Tibial nerve (tissue), 4 donors: Measurements from ENCODE around the gene CRYAB. TPM values are rescaled to one million over a fixed set of nuclear protein-coding genes. Genes with fewer than 3 reads are reported as not detected.
A peak's percentile ranks its signal among the peaks of the same experiment; 100 is the strongest.

Source experiments
- DNase-seq, 2 donors: peaks; one replicate each; pipeline ENCODE4 v3.0.0-alpha.2; 2019; ENCODE audit warnings: low spot score in 2 of 2
- H3K27ac ChIP-seq, 4 donors: fragments of 200-600 bp; sonication (generic) in 3 of 4; one replicate each; pipeline ENCODE4 v1.5.1; 2017 to 2019; ENCODE audit warnings: mild to moderate bottlenecking in 1 of 4
- H3K27me3 ChIP-seq, 2 donors: fragments of 200-600 bp; sonication (generic) in 1 of 2; one replicate each; pipeline versions ENCODE4 v1.5.1 to v1.6.0; 2017 to 2019
- H3K36me3 ChIP-seq, 3 donors: fragments of 200-600 bp; sonication (generic); one replicate each; pipeline ENCODE4 v1.5.1; 2018 to 2019
- H3K4me1 ChIP-seq, 4 donors: fragments of 200-600 bp; sonication (generic) in 3 of 4; one replicate each; pipeline ENCODE4 v1.5.1; 2017 to 2019
- H3K4me3 ChIP-seq, 4 donors: fragments of 200-600 bp; sonication (generic) in 3 of 4; one replicate each; pipeline ENCODE4 v1.5.1; 2017 to 2019; ENCODE audit warnings: mild to moderate bottlenecking in 1 of 4, moderate library complexity in 1 of 4
- H3K9me3 ChIP-seq, 4 donors: fragments of 200-600 bp; sonication (generic) in 3 of 4; one replicate each; pipeline ENCODE4 v1.5.1; 2017 to 2019
- EP300 ChIP-seq, 2 donors: sonication (generic); formaldehyde crosslinking; IDR thresholded peaks; one replicate each; pipeline ENCODE4 v1.6.1; 2017; ENCODE audit warnings: antibody characterized with exemption in 2 of 2, mild to moderate bottlenecking in 1 of 2
- POLR2A ChIP-seq, 2 donors: fragments of 450-650 bp; IDR thresholded peaks; one replicate each; pipeline ENCODE4 v1.6.1; 2017; ENCODE audit warnings: antibody characterized with exemption in 2 of 2, mild to moderate bottlenecking in 2 of 2, moderate library complexity in 2 of 2
- WGBS, 2 donors: methylation state at CpG; one replicate each; pipeline ENCODE4 v1.1.5; 2018; 5-methylcytosine and 5-hydroxymethylcytosine counted together
- total RNA-seq, 4 donors: library from RNA; depleted of rRNA; stranded (reverse); fragments of >200 nt; gene quantifications; one replicate each; pipeline ENCODE4 v1.1.0, GENCODE V29; 2016
- TF ChIP-seq, protein P1 (sequence below), 5 experiments: fragments of 200-600 bp in 3 of 5; fragments of 450-650 bp in 2 of 5; sonication (generic) in 3 of 5; IDR thresholded peaks; one replicate each; pipeline ENCODE4 v1.5.1; 2016 to 2019; ENCODE audit warnings: antibody characterized with exemption in 5 of 5, mild to moderate bottlenecking in 3 of 5, moderate library complexity in 2 of 5

CRYAB gene
- total RNA-seq, 4 donors from 2014 or later, result 353 to 879 (median 645) TPM

DNA sequence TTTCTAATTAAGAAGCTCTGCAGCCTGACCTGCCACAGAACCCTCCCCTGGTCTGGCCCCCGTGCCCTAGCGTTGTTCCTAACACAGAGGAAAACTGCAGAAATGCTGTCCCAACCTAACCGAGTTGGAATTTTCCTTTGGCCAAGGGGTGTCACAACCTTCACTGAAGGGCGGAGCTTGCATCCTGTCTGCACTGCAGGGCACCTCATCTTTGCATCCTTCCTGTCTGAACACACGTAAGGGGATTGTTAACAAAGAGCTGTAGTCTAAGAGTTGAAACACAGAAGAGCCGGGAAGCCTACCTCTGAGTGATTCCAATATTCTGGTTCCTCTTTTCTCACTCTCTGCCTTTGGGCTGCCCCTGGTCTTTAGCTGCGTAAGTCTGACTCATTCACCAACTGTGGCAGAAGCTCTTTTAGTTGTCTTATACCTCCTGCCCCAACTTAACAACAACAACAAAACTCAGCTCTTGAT, 27.2 kb upstream of the CRYAB start:
- Histone ChIP-seq H3K9me3 (no peaks in the 10 kb centered on the region), H3K36me3 (no peaks in the 10 kb centered on the region), H3K27me3 (no peaks in the 10 kb centered on the region), H3K4me3 (peak overlapping the region in 3 of 4 donors; percentile 25 to 55 (median 54)), H3K27ac (peak overlapping the region; percentile 41 to 95 (median 84)), H3K4me1 (peaks cover 0 to 73% (median 29%) of the 10 kb centered on the region in 4 donors)
- 11 to 12% methylated on average over 7 of the region's 7 CpGs for WGBS, 2 donors
- TF ChIP-seq, protein P1, sequence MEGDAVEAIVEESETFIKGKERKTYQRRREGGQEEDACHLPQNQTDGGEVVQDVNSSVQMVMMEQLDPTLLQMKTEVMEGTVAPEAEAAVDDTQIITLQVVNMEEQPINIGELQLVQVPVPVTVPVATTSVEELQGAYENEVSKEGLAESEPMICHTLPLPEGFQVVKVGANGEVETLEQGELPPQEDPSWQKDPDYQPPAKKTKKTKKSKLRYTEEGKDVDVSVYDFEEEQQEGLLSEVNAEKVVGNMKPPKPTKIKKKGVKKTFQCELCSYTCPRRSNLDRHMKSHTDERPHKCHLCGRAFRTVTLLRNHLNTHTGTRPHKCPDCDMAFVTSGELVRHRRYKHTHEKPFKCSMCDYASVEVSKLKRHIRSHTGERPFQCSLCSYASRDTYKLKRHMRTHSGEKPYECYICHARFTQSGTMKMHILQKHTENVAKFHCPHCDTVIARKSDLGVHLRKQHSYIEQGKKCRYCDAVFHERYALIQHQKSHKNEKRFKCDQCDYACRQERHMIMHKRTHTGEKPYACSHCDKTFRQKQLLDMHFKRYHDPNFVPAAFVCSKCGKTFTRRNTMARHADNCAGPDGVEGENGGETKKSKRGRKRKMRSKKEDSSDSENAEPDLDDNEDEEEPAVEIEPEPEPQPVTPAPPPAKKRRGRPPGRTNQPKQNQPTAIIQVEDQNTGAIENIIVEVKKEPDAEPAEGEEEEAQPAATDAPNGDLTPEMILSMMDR (IDR thresholded peaks at IDR 0.05), result no peak
- TF ChIP-seq EP300 (IDR thresholded peaks at IDR 0.05), result peak in 1 of 2 donors; percentile 36
- no peak for DNase-seq

DNA sequence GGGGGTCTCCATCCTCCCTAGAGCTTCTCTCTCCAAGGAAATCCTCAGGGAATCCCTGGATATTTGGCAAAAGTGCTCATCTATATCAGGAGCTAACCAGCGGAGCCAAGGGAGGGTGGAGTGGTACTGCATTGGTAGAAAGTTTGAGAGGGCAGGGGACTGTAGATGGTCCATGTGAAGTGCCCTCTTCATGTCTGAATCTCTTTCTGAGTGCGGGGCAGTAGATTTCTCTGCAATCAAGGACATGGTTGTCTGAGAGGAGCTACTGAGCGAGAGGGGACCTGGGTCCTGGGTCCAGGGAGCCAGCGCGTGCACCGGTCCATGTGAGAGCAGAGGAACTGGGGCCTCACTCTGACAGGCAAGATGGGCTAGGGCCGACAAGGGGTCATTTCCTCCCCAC, 26.3 kb upstream of the CRYAB start:
- no peak for DNase-seq
- peak overlapping the region; percentile 49 to 88 (median 54) for H3K4me3 ChIP-seq
- peak overlapping the region; percentile 77 to 95 (median 84) for H3K27ac ChIP-seq
- WGBS, 2 donors, result 46 to 57% methylated on average over 6 to 7 of the region's 7 CpGs
- H3K27me3 ChIP-seq, result no peaks in the 10 kb centered on the region
- no peaks in the 10 kb centered on the region for H3K9me3 ChIP-seq
- no peaks in the 10 kb centered on the region for H3K36me3 ChIP-seq
- TF ChIP-seq EP300 (IDR thresholded peaks at IDR 0.05) (no peak), POLR2A (IDR thresholded peaks at IDR 0.05) (no peak)
- TF ChIP-seq, protein P1 (IDR thresholded peaks at IDR 0.05), result no peak
- peaks cover 0 to 70% (median 29%) of the 10 kb centered on the region in 4 donors for H3K4me1 ChIP-seq

DNA sequence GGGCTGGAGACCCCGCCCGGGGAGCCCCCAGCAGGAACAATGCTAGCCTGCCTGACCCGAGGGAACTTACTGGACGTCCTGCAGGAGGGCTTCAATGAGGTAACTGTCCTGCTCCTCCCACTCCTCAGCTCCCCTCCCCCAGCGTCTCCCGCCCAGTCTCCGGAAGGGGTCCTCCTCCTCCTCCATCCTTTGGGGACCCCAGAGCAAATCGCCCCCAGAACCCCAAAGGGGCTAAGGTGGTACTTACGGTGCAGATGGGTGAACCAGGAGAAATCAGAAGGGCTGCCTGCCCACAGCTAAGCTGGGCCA, 25.8 kb upstream of the CRYAB start:
- H3K36me3 ChIP-seq, result no peaks in the 10 kb centered on the region
- peak overlapping the region; percentile 49 to 88 (median 54) for H3K4me3 ChIP-seq
- WGBS, 2 donors, result 1 to 6% methylated on average over 8 to 9 of the region's 9 CpGs
- peaks cover 0 to 73% (median 30%) of the 10 kb centered on the region in 4 donors for H3K4me1 ChIP-seq
- peak overlapping the region; percentile 77 to 95 (median 84) for H3K27ac ChIP-seq
- TF ChIP-seq, protein P1 (IDR thresholded peaks at IDR 0.05), result no peak
- no peak for TF ChIP-seq POLR2A (IDR thresholded peaks at IDR 0.05)
- TF ChIP-seq EP300 (IDR thresholded peaks at IDR 0.05), result no peak
- no peak for DNase-seq
- no peaks in the 10 kb centered on the region for H3K9me3 ChIP-seq
- no peaks in the 10 kb centered on the region for H3K27me3 ChIP-seq

DNA sequence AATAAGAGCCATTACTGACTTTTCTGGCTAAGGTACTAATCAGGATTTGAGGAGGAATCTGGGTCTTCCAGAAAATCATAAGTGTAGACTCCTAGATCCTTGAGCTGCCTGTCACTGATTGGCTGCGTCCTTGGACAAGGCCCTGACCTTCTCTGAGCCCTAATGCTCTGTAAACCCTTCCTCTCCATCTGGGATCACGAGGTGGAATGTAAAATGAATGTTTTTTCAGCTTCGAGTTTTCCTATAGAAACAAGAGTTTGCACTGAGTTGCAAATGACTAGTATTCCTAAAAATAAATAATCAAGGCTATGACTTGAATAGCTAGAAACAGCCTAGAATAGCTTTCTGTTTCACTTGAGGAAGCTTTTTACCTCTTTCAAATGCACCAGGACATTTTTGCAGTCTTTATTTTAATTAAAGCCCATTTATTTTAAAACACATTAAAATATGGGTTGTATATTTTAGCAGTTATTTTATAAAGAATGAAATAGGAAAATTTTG, 24.5 kb upstream of the CRYAB start:
- Histone ChIP-seq H3K27ac (peak overlapping the region; percentile 77 to 95 (median 84)), H3K4me1 (peaks cover 0 to 76% (median 33%) of the 10 kb centered on the region in 4 donors), H3K9me3 (no peaks in the 10 kb centered on the region), H3K36me3 (no peaks in the 10 kb centered on the region), H3K4me3 (peak overlapping the region; percentile 49 to 88 (median 54)), H3K27me3 (no peaks in the 10 kb centered on the region)
- no peak for DNase-seq
- TF ChIP-seq EP300 (IDR thresholded peaks at IDR 0.05) (no peak), POLR2A (IDR thresholded peaks at IDR 0.05) (no peak)
- TF ChIP-seq, protein P1 (IDR thresholded peaks at IDR 0.05), result no peak
- WGBS, 2 donors, result 20 to 35% methylated on average over 3 of the region's 3 CpGs

DNA sequence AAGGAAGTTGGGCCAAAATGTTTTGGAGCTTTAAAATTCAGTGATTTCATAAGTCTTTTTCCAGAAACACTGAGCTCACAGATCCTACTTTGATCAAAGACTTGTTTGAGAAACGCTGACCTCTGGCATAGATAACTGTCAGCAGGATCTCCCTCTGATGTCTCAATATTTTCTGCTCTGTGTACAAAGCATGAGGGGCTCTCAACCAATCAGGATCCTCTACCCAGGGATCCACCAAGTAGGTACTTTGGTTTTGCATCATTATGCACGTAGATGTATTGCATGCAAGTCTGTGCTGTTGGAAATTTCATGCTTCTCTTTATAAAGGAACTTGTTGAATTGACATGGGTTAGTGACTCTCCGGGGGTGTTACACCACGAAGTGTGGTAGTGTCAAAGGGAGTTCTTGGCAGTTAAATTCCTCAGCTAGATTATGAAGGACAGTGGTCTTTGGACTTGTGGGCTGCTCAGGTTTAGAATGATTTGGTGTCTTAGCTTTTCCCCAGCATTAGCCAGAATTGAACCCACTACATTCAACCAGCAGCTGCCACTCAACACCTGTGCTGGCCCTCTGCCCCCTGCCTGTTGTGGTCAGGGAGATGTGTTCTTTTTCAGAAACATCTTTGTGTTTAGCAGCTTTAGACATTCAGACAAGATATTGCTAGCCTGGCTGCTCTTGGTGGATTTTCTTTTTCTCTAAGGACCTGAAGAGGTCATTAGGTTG, 23.9 kb upstream of the CRYAB start:
- no peaks in the 10 kb centered on the region for H3K36me3 ChIP-seq
- H3K9me3 ChIP-seq, result no peaks in the 10 kb centered on the region
- no peak for DNase-seq
- H3K27ac ChIP-seq, result peak overlapping the region; percentile 77 to 95 (median 84)
- TF ChIP-seq, protein P1 (IDR thresholded peaks at IDR 0.05), result no peak
- TF ChIP-seq EP300 (IDR thresholded peaks at IDR 0.05), result peak in 1 of 2 donors; percentile 27
- no peaks in the 10 kb centered on the region for H3K27me3 ChIP-seq
- H3K4me3 ChIP-seq, result no peak overlapping the region
- 40 to 47% methylated on average over 4 of the region's 4 CpGs for WGBS, 2 donors
- peaks cover 0 to 72% (median 33%) of the 10 kb centered on the region in 4 donors for H3K4me1 ChIP-seq
